Kidney (tissue), 14 donors: ENCODE results near the gene ZNF81. TPM values are rescaled to one million over a fixed set of nuclear protein-coding genes. Genes with fewer than 3 reads are reported as not detected.
"Not testable (repeated sequence)": the region's sequence is repeated elsewhere in the genome, so short reads cannot be mapped to it uniquely, and the experiment has no call there.

Source experiments
- DNase-seq, 5 donors: peaks; one replicate each; pipeline ENCODE4 v3.0.0-alpha.2; 2013 to 2020
- FAIRE-seq: peaks from 2 replicates; lab custom pipeline; 2012; peaks lifted over from hg19 to GRCh38; lab: Jason Lieb, UNC
- H3K27ac ChIP-seq, 2 donors: one replicate each; pipeline ENCODE4 v1.7.0; 2013; ENCODE audit warnings: low read depth in 2 of 2, low read length in 2 of 2, inconsistent platforms in 1 of 2
- H3K27me3 ChIP-seq: one replicate; pipeline ENCODE4 v1.7.1; 2013; ENCODE audit warnings: low read length, inconsistent platforms; ENCODE audit not compliant: control insufficient read depth, insufficient read depth
- H3K36me3 ChIP-seq, 3 donors: one replicate each; pipeline versions ENCODE4 v1.7.0 to v1.7.1; 2013; ENCODE audit warnings: low read length in 3 of 3, control low read depth in 1 of 3, inconsistent platforms in 1 of 3; ENCODE audit not compliant: insufficient read depth in 3 of 3, control insufficient read depth in 2 of 3
- H3K4me1 ChIP-seq, 3 donors: one replicate each; pipeline versions ENCODE4 v1.7.0 to v1.7.1; 2013; ENCODE audit warnings: low read length in 3 of 3, inconsistent platforms in 1 of 3, low read depth in 1 of 3; ENCODE audit not compliant: control insufficient read depth in 2 of 3, insufficient read depth in 2 of 3
- H3K4me3 ChIP-seq, 3 donors: one replicate each; pipeline versions ENCODE4 v1.7.0 to v1.8.1; 2013; ENCODE audit warnings: low read length in 3 of 3, control low read depth in 1 of 3, inconsistent platforms in 1 of 3
- H3K9ac ChIP-seq, 3 donors: one replicate each; pipeline versions ENCODE4 v1.7.0 to v1.7.1; 2013; ENCODE audit warnings: low read length in 3 of 3, control low read depth in 1 of 3, inconsistent platforms in 1 of 3
- H3K9me3 ChIP-seq, 3 donors: one replicate each; pipeline versions ENCODE4 v1.7.0 to v1.7.1; 2013; ENCODE audit warnings: low read length in 3 of 3, control low read depth in 1 of 3, inconsistent platforms in 1 of 3; ENCODE audit not compliant: control insufficient read depth in 2 of 3, insufficient read depth in 1 of 3
- CTCF ChIP-seq: IDR thresholded peaks from 3 replicates; pipeline ENCODE4 v1.5.1; 2012; ENCODE audit warnings: mild to moderate bottlenecking, moderate library complexity, borderline replicate concordance; ENCODE audit not compliant: insufficient read depth; ENCODE audit errors: extremely low read depth
- intact Hi-C: fragments of 100-400 bp; cut with DNase I; formaldehyde crosslinking; loops from one replicate; pipeline ENCODE4 v1.11.1; 2022
- polyA plus RNA-seq: library from polyadenylated mRNA; stranded (reverse); fragments of 350-450 nt; fragmentation: Illumina TruSeq; extraction: RNeasy Lipid Tissue Mini Kit (QIAGEN cat#74804); gene quantifications from one replicate; pipeline ENCODE4 v1.2.3, GENCODE V29; 2014; ENCODE audit warnings: low read depth, low replicate concordance; ENCODE audit not compliant: insufficient read depth
- total RNA-seq: library from RNA; stranded (reverse); fragmentation: NEBNext Ultra II Directional; extraction: Animal tissue kit (Norgen Biotek cat#: 25700); gene quantifications from one replicate; pipeline ENCODE4 v1.2.1, GENCODE V29; 2021
- donor health status: control.
- donor health status: control.
- donor health status: control.
- donor health status: control.
- donor health status: control.
- donor health status: DM: yes; HTN: yes; CAD: no.
- donor health status: Normal renal cell carcinoma (clear cell type).

ZNF81 gene
- total and polyA plus RNA-seq, 2 donors from 2014 or later = 2.5 to 16.1 TPM

- H3K36me3 ChIP-seq = peaks cover 2 to 14% (median 2%) of the 10 kb centered on the region in 3 donors
- H3K4me3 ChIP-seq = no peak overlapping the region
- no peak overlapping the region for H3K9ac ChIP-seq
- intact Hi-C loops = no loop called here
- H3K4me1 ChIP-seq = no peaks in the 10 kb centered on the region
- DNase-seq = no peak
- no peaks in the 10 kb centered on the region for H3K27me3 ChIP-seq
- no peak for FAIRE-seq
- peaks cover 0 to 6% (median 2%) of the 10 kb centered on the region in 3 donors for H3K9me3 ChIP-seq
- no peak overlapping the region for H3K27ac ChIP-seq
- no peak for TF ChIP-seq CTCF
These were observed 79.3 kb downstream of the ZNF81 start for GRCh38 chrX:47915886-47916493.

DNA sequence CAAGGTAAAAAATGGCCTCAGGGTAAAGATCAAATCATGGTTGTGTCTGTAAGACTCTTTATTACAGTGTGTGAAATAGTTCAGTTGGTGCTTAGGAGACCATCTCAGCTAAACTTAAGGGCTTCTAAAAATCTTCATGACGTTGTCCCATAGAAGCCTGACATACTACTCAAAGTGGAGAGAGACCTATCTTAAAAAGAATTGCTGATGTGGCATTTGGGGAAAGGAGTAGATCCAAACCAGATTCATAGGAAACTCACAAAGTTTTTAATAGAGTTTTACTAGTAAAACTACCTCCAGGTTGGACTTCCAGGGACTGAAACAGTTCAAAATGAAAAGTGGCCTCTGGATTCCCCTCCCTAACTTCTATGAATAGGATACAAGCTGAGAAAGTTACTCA lies 81.6 kb downstream of the ZNF81 start:
- Histone ChIP-seq H3K27me3 (no peaks in the 10 kb centered on the region), H3K9me3 (peaks cover 0 to 6% (median 2%) of the 10 kb centered on the region in 3 donors), H3K36me3 (peaks cover 2 to 14% (median 2%) of the 10 kb centered on the region in 3 donors), H3K4me1 (no peaks in the 10 kb centered on the region), H3K4me3 (no peak overlapping the region), H3K9ac (no peak overlapping the region), H3K27ac (no peak overlapping the region)
- DNase-seq (no peak), FAIRE-seq (no peak)
- no peak for TF ChIP-seq CTCF
- intact Hi-C loops = no loop called here

GRCh38 chrX:47927212-47927611 lies 90.5 kb downstream of the ZNF81 start:
- no peak for DNase-seq
- Histone ChIP-seq H3K27me3 (no peaks in the 10 kb centered on the region), H3K4me3 (no peak overlapping the region), H3K27ac (no peak overlapping the region), H3K36me3 (no peaks in the 10 kb centered on the region), H3K9me3 (no peaks in the 10 kb centered on the region), H3K4me1 (no peaks in the 10 kb centered on the region), H3K9ac (no peak overlapping the region)
- intact Hi-C loops = no loop called here
- no peak for TF ChIP-seq CTCF
- no peak for FAIRE-seq

DNA sequence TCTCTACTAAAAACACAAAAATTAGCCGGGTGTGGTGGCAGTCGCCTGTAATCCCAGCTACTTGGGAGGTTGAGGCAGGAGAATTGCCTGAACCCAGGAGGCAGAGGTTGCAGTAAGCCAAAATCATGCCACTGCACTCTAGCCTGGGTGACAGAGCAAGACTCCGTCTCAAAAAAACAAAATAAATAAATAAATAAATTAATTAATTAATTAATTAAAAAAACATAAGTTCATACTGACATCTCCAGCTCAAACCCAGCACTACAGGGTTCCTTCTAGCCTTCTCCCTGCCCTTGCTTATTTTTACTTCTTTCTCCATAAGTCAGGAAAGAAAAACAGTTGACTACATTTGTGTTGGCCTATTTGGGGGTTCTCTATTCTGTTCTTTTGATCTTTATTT lies 95.3 kb downstream of the ZNF81 start:
- FAIRE-seq, H3K4me3 ChIP-seq, H3K9ac ChIP-seq, H3K27me3 ChIP-seq, intact Hi-C loops, H3K4me1 ChIP-seq, H3K36me3 ChIP-seq, DNase-seq, H3K9me3 ChIP-seq, H3K27ac ChIP-seq: not testable (repeated sequence)
